ENCODE data around the gene CFL1. TPM values are rescaled to one million over a fixed set of nuclear protein-coding genes. Genes with fewer than 3 reads are reported as not detected.

The CFL1 gene
- polyA plus RNA-seq, 1 of the 3 experiments (the other 2 are of a cell fraction) = 4,252 TPM

DNA sequence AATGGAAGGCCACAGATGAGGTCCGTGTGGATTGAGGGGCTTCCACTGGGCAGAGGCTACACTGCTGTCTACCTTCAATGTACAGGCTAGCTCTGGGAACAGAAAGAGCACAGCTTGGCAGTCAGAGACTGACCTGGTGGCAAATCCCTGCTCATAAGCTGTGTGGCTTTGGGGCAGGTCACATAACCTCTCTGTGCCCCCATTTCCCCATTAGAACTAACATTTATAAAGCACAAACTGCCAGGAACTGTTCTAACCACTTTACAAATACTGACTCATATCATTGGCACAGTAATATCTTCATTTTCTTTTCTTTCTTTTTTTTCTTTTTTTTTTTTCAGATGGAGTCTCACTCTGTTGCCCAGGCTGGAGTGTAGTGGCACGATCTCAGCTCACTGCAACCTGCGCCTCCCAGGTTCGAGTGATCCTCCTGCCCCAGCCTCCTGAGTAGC, 39.1 kb upstream of the CFL1 start:
- ChIA-PET POLR2A (no interaction called here), CTCF (interaction anchor here (0.8 to 4.9 kb wide), 4 partner anchors 8 to 12 kb away, joined by 3 to 20 read pairs (median 12); partner anchors contain the start of genes CCDC85B and FIBP)
- Histone ChIP-seq H3K36me3 (replicated peaks in 1 of 2; ENCODE audit: control insufficient read depth in 1 of 2, insufficient read depth in 2 of 2, low read length in 1 of 2) (peaks cover 0 to 44% of the 10 kb centered on the region in 2 experiments), H4K20me1 (ENCODE audit: insufficient read depth) (peaks cover 70% of the 10 kb centered on the region), H3K79me2 (ENCODE audit: insufficient read depth) (peaks cover 96% of the 10 kb centered on the region), H3K4me2 (peak overlapping the region; percentile 89), H2AFZ (ENCODE audit: low read depth) (no peak overlapping the region), H3K9ac (peak overlapping the region; percentile 97), H3K27ac (ENCODE audit: low read depth in 2 of 2, low read length in 1 of 2) (peak overlapping the region in 1 of 2 experiments; percentile 94; a peak in 2 of 4 replicates), H3K9me3 (no peaks in the 10 kb centered on the region), H3K9me2 (no peaks in the 10 kb centered on the region), H3K4me3 (ENCODE audit: low read depth in 2 of 2, low read length in 1 of 2) (peak overlapping the region in 1 of 2 experiments; percentile 82; a peak in 2 of 4 replicates), H3K27me3 (ENCODE audit: insufficient read depth) (no peaks in the 10 kb centered on the region), H3F3A (replicated peaks; ENCODE audit: insufficient read depth) (peaks cover 71% of the 10 kb centered on the region), H3K4me1 (ENCODE audit: control insufficient read depth in 1 of 2, insufficient read depth in 2 of 2, low read depth in 1 of 2, low read length in 1 of 2) (peaks cover 19 to 48% of the 10 kb centered on the region in 2 experiments; a peak in 3 of 4 replicates)
- TF ChIP-seq CHD2 (IDR thresholded peaks at IDR 0.05; ENCODE audit: low read length, partially characterized antibody) = no peak
- TF ChIP-seq, protein P1, sequence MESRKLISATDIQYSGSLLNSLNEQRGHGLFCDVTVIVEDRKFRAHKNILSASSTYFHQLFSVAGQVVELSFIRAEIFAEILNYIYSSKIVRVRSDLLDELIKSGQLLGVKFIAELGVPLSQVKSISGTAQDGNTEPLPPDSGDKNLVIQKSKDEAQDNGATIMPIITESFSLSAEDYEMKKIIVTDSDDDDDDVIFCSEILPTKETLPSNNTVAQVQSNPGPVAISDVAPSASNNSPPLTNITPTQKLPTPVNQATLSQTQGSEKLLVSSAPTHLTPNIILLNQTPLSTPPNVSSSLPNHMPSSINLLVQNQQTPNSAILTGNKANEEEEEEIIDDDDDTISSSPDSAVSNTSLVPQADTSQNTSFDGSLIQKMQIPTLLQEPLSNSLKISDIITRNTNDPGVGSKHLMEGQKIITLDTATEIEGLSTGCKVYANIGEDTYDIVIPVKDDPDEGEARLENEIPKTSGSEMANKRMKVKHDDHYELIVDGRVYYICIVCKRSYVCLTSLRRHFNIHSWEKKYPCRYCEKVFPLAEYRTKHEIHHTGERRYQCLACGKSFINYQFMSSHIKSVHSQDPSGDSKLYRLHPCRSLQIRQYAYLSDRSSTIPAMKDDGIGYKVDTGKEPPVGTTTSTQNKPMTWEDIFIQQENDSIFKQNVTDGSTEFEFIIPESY (IDR thresholded peaks at IDR 0.05; ENCODE audit: borderline replicate concordance, low read depth) = no peak
- TF ChIP-seq, protein P2, sequence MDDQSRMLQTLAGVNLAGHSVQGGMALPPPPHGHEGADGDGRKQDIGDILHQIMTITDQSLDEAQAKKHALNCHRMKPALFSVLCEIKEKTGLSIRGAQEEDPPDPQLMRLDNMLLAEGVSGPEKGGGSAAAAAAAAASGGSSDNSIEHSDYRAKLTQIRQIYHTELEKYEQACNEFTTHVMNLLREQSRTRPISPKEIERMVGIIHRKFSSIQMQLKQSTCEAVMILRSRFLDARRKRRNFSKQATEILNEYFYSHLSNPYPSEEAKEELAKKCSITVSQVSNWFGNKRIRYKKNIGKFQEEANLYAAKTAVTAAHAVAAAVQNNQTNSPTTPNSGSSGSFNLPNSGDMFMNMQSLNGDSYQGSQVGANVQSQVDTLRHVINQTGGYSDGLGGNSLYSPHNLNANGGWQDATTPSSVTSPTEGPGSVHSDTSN (IDR thresholded peaks at IDR 0.05) = no peak
- TF ChIP-seq, protein P3, sequence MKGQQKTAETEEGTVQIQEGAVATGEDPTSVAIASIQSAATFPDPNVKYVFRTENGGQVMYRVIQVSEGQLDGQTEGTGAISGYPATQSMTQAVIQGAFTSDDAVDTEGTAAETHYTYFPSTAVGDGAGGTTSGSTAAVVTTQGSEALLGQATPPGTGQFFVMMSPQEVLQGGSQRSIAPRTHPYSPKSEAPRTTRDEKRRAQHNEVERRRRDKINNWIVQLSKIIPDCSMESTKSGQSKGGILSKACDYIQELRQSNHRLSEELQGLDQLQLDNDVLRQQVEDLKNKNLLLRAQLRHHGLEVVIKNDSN (IDR thresholded peaks at IDR 0.05; ENCODE audit: borderline replicate concordance, low read depth) = no peak
- TF ChIP-seq, protein P4, sequence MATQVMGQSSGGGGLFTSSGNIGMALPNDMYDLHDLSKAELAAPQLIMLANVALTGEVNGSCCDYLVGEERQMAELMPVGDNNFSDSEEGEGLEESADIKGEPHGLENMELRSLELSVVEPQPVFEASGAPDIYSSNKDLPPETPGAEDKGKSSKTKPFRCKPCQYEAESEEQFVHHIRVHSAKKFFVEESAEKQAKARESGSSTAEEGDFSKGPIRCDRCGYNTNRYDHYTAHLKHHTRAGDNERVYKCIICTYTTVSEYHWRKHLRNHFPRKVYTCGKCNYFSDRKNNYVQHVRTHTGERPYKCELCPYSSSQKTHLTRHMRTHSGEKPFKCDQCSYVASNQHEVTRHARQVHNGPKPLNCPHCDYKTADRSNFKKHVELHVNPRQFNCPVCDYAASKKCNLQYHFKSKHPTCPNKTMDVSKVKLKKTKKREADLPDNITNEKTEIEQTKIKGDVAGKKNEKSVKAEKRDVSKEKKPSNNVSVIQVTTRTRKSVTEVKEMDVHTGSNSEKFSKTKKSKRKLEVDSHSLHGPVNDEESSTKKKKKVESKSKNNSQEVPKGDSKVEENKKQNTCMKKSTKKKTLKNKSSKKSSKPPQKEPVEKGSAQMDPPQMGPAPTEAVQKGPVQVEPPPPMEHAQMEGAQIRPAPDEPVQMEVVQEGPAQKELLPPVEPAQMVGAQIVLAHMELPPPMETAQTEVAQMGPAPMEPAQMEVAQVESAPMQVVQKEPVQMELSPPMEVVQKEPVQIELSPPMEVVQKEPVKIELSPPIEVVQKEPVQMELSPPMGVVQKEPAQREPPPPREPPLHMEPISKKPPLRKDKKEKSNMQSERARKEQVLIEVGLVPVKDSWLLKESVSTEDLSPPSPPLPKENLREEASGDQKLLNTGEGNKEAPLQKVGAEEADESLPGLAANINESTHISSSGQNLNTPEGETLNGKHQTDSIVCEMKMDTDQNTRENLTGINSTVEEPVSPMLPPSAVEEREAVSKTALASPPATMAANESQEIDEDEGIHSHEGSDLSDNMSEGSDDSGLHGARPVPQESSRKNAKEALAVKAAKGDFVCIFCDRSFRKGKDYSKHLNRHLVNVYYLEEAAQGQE (IDR thresholded peaks at IDR 0.05; ENCODE audit: low read depth, low read length) = no peak
- 93% methylated on average over 4 of the region's 4 CpGs for WGBS (ENCODE audit: low lambda C conversion rate)
- DNase-seq = no peak

All from SK-N-SH (cell line).